ENCODE measurements around the gene HCCS. TPM values are rescaled to one million over a fixed set of nuclear protein-coding genes. Genes with fewer than 3 reads are reported as not detected.
A peak's percentile ranks its signal among the peaks of the same experiment; 100 is the strongest.

Gene HCCS
- total RNA-seq: 10 to 100 TPM in 3 of 4 donors, 1 to 10 TPM in 1; 6.8 to 15.2 (median 11.9) TPM

DNA sequence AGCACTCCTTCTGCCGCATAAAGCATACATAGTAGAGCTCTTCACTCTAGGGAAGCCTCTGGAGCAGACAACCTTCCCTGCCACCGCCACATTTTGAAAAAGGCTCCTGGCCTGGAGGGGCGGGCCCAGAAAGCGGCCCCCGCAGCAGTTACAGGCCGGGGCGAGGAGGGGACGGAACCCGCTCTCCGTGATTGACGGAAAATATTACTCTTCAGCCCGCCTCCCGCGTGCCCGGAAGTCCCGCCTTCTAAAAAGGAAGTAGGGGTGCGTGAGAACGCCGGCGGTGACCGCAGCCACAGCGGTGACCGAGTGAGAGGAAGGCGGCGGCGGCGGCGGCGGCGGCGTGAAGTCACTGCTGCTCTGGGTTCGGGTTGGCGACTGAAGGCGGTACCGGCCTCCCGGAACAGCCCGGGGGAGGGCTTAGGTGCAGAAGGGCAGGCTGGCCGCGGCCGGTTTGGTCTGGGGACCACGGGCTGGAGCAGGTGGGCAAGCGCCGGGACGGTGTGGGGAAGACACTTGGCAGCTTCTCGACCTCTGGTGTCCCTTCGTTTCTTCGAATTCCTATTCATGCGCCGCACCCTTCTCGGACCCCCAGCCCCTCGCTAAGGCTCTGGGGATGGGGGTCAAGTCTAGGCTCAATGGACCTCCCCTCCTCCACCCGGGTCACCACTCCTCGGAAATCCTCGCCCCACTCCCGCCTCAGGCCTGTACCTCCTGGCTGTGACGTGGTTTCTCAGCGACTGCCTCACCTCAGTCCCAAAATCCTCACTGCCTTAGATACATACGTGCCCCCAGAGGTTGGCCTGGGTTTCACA, at the start of gene HCCS:
HCCS (plus strand) TSS at position 296 of the 815 bp plus-strand sequence. CDS start 729 bp downstream, outside the sequence.
- H3K4me3 ChIP-seq: peak within 1 kb of the TSS; percentile 76
- peaks cover 16% of the 10 kb centered on the region for H3K36me3 ChIP-seq
- peak; percentile 87 to 89 for DNase-seq (ENCODE audit: low spot score in 2 of 2)
- WGBS: 49% methylated on average over 43 of the region's 58 CpGs
- H3K27ac ChIP-seq: peak within 1 kb of the TSS; percentile 90
- H3K4me1 ChIP-seq: peaks cover 14% of the 10 kb centered on the region
- TF ChIP-seq EP300 (IDR thresholded peaks at IDR 0.05): no peak
- TF ChIP-seq POLR2A (IDR thresholded peaks at IDR 0.05): peak in 1 of 2 donors; percentile 73
- TF ChIP-seq, protein P1, sequence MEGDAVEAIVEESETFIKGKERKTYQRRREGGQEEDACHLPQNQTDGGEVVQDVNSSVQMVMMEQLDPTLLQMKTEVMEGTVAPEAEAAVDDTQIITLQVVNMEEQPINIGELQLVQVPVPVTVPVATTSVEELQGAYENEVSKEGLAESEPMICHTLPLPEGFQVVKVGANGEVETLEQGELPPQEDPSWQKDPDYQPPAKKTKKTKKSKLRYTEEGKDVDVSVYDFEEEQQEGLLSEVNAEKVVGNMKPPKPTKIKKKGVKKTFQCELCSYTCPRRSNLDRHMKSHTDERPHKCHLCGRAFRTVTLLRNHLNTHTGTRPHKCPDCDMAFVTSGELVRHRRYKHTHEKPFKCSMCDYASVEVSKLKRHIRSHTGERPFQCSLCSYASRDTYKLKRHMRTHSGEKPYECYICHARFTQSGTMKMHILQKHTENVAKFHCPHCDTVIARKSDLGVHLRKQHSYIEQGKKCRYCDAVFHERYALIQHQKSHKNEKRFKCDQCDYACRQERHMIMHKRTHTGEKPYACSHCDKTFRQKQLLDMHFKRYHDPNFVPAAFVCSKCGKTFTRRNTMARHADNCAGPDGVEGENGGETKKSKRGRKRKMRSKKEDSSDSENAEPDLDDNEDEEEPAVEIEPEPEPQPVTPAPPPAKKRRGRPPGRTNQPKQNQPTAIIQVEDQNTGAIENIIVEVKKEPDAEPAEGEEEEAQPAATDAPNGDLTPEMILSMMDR (IDR thresholded peaks at IDR 0.05): no peak
- TF ChIP-seq POLR2AphosphoS5 (IDR thresholded peaks at IDR 0.05): peak in 1 of 3 donors; percentile 62
- H3K27me3 ChIP-seq: no peaks in the 10 kb centered on the region
- no peaks in the 10 kb centered on the region for H3K9me3 ChIP-seq

GRCh38 chrX:11064276-11064675, 46.9 kb upstream of the HCCS start:
- H3K27ac ChIP-seq: no peak overlapping the region
- no peak overlapping the region for H3K4me3 ChIP-seq
- H3K4me1 ChIP-seq: no peaks in the 10 kb centered on the region
- no peak for DNase-seq (ENCODE audit: low spot score in 2 of 2)
- H3K9me3 ChIP-seq: no peaks in the 10 kb centered on the region
- no peaks in the 10 kb centered on the region for H3K27me3 ChIP-seq
- no peak for TF ChIP-seq POLR2AphosphoS5 (IDR thresholded peaks at IDR 0.05)
- TF ChIP-seq, protein P1 (IDR thresholded peaks at IDR 0.05): no peak
- no peak for TF ChIP-seq POLR2A (IDR thresholded peaks at IDR 0.05)
- TF ChIP-seq EP300 (IDR thresholded peaks at IDR 0.05): no peak
- WGBS: 59% methylated on average over 4 of the region's 5 CpGs
- no peaks in the 10 kb centered on the region for H3K36me3 ChIP-seq

DNA sequence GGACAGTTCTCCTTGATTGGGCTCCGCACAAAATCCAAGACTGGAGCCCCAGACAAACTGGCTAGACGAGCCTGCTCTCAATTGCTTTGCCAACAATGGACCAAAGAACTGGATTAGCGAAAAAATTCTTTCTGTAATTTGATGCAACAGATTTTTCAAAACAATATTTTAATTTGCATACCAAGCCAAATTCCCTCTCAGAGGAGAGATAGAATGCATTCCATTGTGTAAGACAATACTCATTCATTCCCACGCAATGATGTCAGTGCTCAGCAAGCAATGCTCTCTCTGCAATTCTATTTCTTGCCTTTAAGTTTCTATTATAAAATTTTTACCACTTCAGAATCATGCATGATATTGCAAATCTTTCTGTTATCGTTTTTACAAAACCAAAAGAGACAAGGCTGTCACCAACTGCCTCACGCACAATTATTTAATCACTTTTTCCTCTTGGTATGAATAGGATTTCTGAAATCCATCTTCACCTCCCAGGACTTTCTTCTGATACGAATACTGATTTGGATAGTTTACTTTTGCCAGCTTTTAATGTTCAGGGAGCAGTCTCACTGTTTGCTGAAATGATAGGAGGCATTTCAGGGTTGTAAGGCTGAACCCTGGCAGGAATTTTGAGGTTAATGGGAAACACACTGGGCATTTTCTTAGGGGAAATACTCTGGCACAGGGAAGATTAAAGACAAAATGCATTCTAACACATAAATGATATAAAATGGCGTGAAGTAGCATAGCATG, 46.1 kb upstream of the HCCS start:
- no peaks in the 10 kb centered on the region for H3K27me3 ChIP-seq
- TF ChIP-seq EP300 (IDR thresholded peaks at IDR 0.05) (no peak), POLR2AphosphoS5 (IDR thresholded peaks at IDR 0.05) (no peak), POLR2A (IDR thresholded peaks at IDR 0.05) (no peak)
- TF ChIP-seq, protein P1 (IDR thresholded peaks at IDR 0.05): no peak
- H3K36me3 ChIP-seq: no peaks in the 10 kb centered on the region
- H3K4me3 ChIP-seq: no peak overlapping the region
- H3K4me1 ChIP-seq: no peaks in the 10 kb centered on the region
- H3K9me3 ChIP-seq: no peaks in the 10 kb centered on the region
- no peak overlapping the region for H3K27ac ChIP-seq
- DNase-seq (ENCODE audit: low spot score in 2 of 2): no peak
- WGBS: 46% methylated on average over 8 of the region's 8 CpGs

DNA sequence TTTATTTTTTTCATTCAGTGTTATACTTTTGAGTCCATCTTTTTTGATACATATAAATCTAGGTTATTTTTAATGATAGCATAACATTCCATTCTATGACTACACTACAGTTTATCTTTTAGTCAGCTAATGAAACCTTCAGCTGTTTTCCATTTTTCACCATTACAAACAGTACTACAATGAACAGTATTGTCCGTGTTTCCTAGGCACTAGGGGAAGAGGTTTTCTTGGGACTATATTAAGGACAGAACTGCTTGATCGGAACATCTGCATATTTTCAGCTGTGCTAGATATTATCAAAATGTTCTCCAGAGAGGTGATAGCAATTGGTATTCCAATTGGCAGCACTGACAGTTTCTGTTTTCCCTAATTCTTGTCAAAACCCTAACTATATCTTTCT, 44.3 kb upstream of the HCCS start:
- WGBS: 70% methylated on average over 2 of the region's 2 CpGs
- Histone ChIP-seq H3K27ac (no peak overlapping the region), H3K9me3 (no peaks in the 10 kb centered on the region), H3K4me1 (no peaks in the 10 kb centered on the region), H3K4me3 (no peak overlapping the region), H3K36me3 (no peaks in the 10 kb centered on the region), H3K27me3 (no peaks in the 10 kb centered on the region)
- no peak for DNase-seq (ENCODE audit: low spot score in 2 of 2)
- TF ChIP-seq, protein P1 (IDR thresholded peaks at IDR 0.05): no peak
- no peak for TF ChIP-seq POLR2AphosphoS5 (IDR thresholded peaks at IDR 0.05)
- TF ChIP-seq EP300 (IDR thresholded peaks at IDR 0.05): no peak
- TF ChIP-seq POLR2A (IDR thresholded peaks at IDR 0.05): no peak

- WGBS: 74% methylated on average over 1 of the region's 1 CpG
- TF ChIP-seq EP300 (IDR thresholded peaks at IDR 0.05) (no peak), POLR2A (IDR thresholded peaks at IDR 0.05) (no peak), POLR2AphosphoS5 (IDR thresholded peaks at IDR 0.05) (no peak)
- TF ChIP-seq, protein P1 (IDR thresholded peaks at IDR 0.05): no peak
- Histone ChIP-seq H3K4me1 (no peaks in the 10 kb centered on the region), H3K4me3 (no peak overlapping the region), H3K36me3 (no peaks in the 10 kb centered on the region), H3K27me3 (no peaks in the 10 kb centered on the region), H3K9me3 (no peaks in the 10 kb centered on the region), H3K27ac (no peak overlapping the region)
- DNase-seq (ENCODE audit: low spot score in 2 of 2): no peak
These were observed 37.8 kb upstream of the HCCS start for GRCh38 chrX:11073381-11073780.
